Stomach (tissue), 4 donors: ENCODE measurements around the gene NEMP2.

Experiments
- EP300 ChIP-seq: sonication (generic); formaldehyde crosslinking; IDR thresholded peaks from one replicate; pipeline ENCODE4 v1.6.1; 2017; ENCODE audit warnings: antibody characterized with exemption
- POLR2A ChIP-seq, 4 donors: fragments of 450-650 bp; IDR thresholded peaks; one replicate each; pipeline ENCODE4 v1.6.1; 2016; ENCODE audit warnings: antibody characterized with exemption in 4 of 4, control low read depth in 2 of 4, mild to moderate bottlenecking in 1 of 4, moderate library complexity in 1 of 4
- POLR2AphosphoS5 ChIP-seq, 3 donors: sonication (generic); formaldehyde crosslinking; IDR thresholded peaks; one replicate each; pipeline ENCODE4 v1.6.1; 2016; ENCODE audit warnings: antibody characterized with exemption in 3 of 3
- TF ChIP-seq, protein P1 (sequence below), 7 experiments: fragments of 450-650 bp in 4 of 7; fragments of 200-600 bp in 3 of 7; sonication (generic) in 3 of 7; IDR thresholded peaks; one replicate each; pipeline ENCODE4 v1.5.1; 2016 to 2019; ENCODE audit warnings: antibody characterized with exemption in 7 of 7, control low read depth in 2 of 7, mild to moderate bottlenecking in 1 of 7

DNA sequence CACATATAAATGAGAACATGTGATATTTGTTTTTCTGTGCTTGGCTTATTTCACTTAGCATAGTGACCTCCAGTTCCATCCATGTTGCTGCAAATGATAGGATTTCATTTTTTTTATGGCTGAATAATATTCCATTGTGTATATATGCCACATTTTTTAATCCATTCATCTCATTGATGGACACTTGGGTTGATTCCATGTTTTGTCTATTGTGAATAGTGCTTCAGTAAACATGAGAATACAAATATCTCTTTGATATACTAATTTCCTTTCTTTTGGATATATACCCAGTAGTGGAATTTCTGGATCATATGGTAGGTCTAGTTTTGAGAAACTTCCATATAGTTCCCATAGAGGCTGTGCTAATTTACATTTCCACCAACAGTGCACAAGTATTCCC, 3.7 kb upstream of the NEMP2 start:
- TF ChIP-seq, protein P1, sequence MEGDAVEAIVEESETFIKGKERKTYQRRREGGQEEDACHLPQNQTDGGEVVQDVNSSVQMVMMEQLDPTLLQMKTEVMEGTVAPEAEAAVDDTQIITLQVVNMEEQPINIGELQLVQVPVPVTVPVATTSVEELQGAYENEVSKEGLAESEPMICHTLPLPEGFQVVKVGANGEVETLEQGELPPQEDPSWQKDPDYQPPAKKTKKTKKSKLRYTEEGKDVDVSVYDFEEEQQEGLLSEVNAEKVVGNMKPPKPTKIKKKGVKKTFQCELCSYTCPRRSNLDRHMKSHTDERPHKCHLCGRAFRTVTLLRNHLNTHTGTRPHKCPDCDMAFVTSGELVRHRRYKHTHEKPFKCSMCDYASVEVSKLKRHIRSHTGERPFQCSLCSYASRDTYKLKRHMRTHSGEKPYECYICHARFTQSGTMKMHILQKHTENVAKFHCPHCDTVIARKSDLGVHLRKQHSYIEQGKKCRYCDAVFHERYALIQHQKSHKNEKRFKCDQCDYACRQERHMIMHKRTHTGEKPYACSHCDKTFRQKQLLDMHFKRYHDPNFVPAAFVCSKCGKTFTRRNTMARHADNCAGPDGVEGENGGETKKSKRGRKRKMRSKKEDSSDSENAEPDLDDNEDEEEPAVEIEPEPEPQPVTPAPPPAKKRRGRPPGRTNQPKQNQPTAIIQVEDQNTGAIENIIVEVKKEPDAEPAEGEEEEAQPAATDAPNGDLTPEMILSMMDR (IDR thresholded peaks at IDR 0.05): no peak
- no peak for TF ChIP-seq EP300
- no peak for TF ChIP-seq POLR2A (IDR thresholded peaks at IDR 0.05)
- no peak for TF ChIP-seq POLR2AphosphoS5 (IDR thresholded peaks at IDR 0.05)
